HG02588 (cell line): ENCODE measurements around the gene HOMER1.

Experiments
- ATAC-seq: cut with Tn5 transposase; IDR thresholded peaks from one replicate; pipeline ENCODE4 v1.9.1; 2021; ENCODE audit warnings: mild to moderate bottlenecking, moderate library complexity; ENCODE audit not compliant: unreplicated experiment

HOMER1 gene, protein sequence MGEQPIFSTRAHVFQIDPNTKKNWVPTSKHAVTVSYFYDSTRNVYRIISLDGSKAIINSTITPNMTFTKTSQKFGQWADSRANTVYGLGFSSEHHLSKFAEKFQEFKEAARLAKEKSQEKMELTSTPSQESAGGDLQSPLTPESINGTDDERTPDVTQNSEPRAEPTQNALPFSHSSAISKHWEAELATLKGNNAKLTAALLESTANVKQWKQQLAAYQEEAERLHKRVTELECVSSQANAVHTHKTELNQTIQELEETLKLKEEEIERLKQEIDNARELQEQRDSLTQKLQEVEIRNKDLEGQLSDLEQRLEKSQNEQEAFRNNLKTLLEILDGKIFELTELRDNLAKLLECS

DNA sequence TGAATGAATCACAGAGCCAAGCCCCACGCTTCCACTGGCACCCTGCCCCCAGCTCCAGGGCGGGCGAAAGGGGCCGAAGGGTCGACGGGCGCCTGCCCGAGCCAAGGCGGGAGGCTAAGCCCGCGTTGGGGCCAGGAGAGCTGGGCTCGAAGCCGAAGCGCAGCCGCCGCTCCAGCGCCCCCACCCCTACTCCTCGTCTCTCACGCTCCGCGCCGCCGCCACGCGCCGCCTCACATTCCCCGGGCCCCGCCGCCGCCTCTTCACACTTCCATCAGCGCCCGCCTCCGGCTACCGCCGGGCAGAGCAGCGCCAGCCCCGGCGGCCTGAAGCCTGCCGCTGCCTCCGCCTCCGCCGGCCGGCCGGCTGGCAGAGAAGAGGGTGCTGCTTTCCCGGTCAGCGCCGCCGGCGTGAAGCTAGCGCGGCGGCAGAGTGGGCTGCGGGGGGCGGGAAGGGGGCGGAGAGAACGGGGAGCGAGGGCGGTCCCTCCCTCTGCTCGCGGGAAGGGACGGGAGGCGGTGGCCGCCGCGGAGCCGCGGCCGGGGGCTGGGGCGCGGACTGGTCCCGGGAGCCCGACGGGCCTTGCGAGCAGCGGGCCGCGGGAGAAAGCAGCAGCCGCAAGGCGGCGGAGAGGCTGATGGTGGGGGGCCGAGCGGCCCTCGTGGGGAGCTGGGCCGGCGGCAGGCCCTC lies at the start of gene HOMER1:
TSS of gene HOMER1 (minus strand) at position 431 of the 687 bp plus-strand sequence. CDS start 1,360 bp downstream, outside the sequence.
- peak; percentile 64 for ATAC-seq

DNA sequence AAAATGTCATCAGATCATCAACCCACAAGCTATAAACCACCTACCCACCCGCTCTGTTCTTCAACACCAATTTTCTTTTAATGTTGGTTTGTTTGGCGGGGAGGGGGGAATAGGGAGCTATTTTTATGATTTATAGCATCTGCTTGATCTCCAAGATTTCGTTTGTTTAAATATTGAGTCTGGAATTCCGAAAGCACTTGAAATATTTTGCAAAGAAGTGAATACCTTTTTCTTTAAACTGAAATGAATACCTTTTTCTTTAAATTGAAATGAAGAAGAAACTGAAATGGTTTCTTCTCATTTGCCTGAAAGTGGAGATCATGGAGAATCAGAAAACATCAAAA lies 49.3 kb upstream of the HOMER1 start:
- no peak for ATAC-seq

DNA sequence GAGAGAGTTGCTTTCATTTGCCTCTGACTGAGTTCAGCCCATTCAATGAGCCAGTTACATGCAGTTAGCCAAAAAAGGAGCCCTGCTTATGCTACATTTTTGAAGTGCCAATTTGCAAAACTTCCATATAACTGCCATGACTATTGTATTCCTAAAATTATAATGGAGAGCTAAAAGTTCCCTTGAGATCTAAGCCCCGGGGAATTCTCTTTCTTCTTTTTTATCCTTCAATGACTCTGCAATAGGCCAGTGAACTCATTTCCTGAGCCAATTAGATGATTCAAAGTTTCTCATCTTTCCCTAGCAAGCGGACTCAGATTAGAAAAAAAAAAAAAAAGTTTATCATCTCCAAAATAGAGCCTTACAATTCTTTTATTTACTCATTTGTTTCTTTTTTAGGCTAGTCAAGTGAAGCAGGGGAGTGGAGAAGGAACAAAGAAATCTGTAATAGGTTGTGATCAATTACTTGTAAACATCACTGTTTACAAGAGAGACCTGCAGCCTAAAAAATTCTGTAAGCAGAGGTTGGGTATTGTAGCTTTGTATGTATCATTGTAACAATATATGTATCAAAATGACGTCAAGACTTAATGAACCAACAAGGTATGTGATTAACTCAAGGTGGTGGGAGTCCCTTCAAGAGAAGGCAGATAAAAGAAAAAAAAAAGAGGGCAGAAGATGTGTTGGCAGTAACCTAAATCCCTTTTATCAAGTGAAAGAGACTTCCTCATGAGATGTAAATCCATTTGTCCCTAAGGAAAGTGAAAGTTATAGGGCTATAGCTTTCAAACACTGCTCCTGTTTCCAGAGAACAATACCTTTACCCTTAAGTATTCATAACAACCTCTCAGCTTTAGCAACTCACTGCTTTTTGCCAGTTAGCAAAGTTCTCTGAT lies 48.7 kb upstream of the HOMER1 start:
- ATAC-seq = no peak

DNA sequence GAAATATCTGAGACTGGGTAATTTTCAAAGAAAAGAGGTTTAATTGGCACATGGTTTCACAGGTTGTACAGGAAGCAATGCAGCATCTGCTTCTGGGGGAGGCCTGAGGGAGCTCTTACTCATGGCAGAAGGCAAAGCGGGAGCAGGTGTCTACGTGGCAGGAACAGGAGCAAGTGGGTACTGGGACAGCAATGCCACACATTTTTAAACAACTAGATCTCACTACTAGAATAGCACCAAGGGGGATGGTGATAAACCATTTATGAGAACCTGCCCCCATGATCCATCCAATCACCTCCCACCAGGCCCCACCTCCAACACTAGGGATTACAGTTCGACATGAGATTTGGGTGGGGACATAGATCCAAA lies 47.6 kb upstream of the HOMER1 start:
- ATAC-seq = no peak

DNA sequence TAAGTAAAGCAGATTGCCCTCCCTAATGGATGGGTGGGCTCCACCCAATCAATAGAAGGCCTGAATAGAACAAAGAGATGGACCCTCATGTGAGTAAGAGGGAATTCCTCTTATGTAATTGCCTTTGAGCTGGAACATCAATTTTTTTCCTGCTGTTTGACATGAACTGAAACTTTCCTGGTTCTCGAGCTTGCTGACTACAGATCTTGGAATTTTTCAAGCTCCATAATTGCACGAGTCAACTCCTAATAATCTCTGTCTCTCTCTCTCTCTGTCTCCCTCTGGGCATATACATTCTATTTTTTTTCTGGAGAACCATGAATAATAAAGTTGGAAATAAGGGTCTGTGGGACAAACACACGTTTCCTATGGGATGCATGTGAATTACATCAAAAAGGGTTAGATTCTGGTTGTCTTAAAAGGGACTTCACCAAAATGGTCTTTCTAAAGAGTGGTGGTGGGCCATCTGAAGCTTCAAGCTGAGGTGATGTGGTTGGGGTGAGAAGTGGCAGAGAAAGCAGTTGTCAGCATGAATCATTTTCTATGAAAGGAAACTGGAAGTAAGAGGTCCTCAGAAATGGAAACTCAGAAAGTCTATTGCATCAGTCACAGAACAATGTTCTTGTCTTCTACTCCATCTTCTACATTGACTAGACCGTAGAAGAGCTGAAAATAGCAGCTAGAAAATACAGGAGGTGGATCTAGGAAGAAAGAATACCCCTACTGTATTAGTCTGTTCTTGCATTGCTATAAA lies 47.0 kb upstream of the HOMER1 start:
- ATAC-seq = no peak

DNA sequence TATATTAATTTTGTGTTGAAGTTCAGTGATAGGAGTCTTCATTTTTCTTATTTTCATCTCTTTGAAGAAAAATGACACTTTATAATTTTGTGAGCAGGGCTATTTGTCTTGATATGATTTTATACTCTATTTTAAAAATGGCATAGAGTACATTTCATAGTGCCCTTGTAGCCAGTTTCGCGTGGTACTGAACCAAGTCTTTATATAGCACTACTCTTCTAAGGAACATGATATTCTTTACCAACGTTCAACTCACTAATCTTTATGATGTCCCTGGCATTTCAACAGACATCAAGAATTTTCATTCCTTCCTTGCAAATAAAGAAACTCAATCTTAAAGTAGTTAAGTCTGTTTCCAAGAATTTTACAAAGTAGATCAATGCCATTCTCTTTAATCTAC lies 41.5 kb upstream of the HOMER1 start:
- ATAC-seq = no peak

DNA sequence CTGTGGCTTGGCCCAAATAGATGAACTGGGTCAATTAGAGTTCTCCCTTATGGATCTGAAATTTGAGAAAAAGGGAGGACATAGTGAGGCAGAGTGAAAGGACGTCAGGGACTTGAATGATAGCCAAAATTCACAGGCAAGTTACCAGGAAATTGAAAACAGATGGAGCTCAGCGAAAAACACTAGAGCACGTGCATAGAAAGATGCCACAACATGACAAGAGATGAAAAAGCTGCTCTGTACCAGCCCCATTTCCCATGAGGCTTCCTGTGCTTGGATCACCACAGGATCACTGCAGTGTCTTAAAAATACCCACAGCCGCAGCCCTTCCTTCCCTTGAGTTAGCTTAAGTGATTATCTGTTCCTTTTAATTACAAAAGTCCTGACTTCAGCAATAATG lies 39.0 kb upstream of the HOMER1 start:
- no peak for ATAC-seq

DNA sequence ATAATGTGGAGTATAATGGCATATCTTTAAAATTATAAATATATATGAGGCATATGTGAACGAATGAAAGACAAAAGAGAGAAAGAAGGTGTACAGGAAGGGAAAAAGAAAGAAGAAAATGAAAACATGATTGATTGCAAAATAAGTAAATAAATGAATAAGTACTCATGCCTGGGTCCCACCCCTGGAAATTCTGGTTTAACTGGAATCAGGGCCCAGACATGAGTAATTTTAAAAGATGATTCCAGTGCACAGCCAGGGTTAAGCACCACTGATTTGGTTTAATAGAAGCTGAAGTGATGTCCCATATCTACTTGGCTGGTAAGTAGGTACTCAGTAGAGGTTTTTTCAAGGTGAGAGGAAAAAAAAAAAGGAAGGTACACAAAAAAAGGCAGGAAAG lies 34.0 kb upstream of the HOMER1 start:
- ATAC-seq = no peak

DNA sequence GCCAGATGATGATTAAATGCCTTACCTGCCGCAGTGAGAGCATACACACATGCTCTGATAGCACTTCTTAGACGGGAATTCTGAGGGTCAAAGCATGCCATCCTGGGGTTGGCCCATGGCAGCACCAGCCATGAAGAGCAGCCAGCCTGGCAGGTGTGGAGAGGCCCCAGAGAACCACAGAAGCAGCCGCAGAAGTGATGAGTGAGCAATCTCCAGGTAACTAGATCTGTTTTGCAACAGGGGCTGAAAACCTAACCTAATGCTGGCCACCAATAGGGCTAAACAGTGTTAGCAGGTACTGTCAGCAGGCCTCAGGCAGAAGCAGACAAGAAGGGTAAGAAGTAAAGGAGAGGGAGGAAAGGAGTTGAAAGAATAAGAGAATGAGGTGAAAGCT lies 33.5 kb upstream of the HOMER1 start:
- ATAC-seq = no peak

DNA sequence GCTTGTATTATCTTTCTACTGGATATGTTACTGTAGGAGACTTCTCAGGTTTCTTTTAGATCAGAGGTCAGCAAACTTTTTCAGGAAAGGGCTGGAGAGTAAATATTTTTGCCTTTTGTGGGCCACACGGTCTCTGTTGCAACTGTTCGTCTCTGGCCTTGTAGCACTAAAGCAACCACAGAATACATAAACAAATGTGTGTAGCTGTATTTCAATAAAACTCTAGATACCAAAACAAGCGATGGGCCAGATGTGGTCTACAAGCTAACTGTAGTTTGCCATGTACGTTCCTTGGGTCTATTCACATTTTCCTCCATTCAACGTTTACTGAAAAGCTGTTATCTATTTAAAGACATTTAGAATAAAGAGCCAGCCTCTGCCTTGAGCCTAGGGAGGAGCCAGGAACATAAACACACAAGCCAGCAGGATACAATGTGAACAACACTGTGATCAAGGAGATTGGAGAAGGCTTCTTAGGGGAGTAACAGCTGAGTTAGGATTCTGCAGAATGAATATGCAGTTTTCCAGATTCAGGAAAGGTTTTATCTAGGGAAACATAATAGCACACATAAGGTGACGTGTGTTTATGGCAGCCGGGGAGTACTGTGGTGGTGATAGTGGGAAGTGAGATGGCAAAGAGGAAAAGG lies 33.0 kb upstream of the HOMER1 start:
- no peak for ATAC-seq

DNA sequence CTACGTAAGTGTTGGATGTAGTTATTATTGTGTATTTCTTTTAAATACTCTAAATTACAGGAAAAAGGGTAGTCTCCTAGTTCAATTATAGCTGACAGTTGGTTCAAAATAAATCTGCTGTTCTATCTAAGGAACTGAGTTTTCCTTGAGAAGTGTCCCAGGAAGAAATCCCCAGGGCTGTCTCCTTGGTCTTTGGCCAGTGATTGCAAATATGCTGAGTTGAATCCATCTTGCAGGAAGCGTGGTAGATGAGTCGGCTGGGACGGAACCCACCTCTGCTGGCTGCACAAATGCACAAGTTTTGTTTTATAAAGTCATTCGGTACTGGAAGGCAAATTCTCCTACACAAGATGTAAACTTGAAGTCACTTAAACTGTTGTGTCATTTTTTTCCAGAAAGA lies 30.2 kb upstream of the HOMER1 start:
- no peak for ATAC-seq

DNA sequence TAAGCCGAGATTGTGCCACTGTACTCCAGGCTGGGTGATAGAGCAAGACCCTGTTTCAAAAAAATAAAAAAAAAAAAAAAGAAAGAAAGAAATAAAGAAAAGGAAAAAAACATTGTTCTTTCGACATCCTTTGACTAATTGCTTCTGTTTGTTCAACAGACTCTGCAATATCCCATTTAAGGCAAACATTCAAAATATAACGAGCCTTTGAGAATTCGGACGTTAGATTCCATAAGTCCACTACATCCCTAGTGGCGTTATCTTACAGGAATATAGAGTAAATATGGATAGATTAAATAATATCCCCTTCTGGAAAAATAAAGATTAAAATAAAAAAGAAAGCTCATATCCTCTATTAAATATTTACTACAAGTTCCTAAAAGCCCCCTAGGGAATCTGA lies 27.0 kb upstream of the HOMER1 start:
- ATAC-seq = no peak

DNA sequence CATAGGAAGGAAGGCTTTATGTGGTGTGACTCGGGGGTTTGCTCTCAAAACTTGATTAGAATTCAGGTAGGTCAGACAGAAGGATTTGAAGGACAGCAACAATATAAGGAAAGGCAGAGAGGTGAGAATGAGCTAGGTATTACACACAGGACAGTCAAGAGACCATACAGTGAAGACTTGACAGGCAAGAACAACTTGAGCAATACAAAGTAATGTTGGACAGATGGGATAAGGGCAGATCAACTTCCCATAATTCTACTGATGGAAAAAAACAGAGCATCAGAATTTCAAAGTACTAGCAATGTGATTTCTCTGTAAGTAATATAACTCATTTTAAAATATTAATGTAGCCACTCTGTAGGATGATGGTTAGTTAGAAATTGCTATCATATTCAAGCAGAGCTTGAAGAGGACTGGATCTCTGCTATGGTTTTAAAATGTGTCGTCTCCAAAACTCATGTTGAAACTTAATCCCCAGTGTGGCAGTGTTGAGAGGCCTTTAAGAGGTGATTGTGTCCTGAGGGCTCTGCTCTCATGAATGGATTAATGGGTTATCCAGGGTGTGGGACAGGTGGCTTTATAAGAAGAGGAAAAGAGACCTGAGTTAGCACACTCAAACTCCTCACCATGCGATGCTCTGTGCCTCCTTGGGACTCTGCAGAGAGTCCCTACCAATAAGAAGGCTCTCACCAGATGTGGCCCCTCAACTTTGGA lies 22.4 kb upstream of the HOMER1 start:
- ATAC-seq = no peak

DNA sequence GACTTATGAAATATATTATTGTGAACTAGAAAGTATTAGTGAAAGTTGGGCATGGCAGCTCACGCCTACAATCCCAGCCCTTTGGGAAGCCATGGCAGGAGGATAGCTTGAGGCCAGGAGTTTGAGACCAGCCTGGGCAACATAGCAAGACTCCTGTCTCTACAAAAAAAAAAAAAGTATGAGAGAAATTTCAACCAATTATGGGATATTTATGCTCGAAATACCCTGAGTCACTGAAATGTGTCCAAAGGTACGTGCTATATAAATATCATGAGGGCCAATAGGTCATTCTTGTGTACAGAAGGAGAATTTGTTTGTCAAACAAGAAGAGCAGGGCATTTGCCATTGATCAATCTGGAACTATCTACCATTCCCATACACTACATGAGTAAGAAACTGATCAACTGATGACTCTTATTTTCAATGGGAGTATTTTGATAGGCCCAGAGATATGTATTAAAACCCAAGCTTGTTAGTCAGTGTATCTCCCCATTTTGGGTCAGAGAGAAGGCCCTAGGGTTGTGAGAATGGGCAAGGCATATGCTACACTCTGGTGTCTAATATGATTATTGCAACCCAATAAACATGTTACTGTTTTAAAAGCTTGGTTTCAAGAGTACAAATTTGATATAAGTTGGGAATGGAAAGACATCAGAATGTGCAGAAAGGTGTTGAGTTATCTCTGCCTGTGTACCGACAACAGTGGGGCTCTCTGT lies 21.7 kb upstream of the HOMER1 start:
- no peak for ATAC-seq

DNA sequence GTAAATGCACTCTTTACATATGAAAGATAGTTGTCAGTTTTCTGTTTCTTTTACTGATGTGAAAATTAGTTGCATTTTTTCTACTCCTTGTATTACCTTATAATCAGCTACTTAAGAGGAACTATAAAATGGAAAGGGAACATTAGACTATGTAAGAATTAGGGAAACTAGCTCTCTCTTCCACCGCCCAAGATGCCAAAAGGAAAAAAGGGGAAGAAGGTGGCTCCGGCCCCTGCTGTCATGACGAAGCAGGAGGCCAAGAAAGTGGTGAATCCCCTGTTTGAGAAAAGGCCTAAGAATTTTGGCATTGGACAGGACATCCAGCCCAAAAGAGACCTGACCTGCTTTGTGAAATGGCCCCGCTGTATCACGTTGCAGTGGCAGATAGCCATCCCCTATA lies 15.2 kb upstream of the HOMER1 start:
- no peak for ATAC-seq

DNA sequence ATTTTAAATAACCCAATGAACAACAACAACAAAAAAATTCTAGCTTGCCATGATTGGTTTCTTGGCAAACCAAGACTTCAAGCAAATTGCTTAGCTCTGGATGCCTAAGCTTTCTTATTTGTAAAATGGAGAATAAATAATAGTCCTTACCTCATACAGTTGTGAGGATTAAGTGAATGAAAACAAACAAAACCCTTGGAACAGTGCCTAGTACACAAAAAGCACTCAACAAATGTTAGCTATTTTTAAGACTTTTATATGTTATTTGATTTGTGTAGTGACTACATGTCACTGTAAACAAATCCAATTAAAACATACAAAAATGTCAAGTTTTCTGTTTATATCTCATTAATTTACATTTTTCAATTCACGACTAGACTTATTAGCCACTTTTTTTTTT lies 13.5 kb upstream of the HOMER1 start:
- ATAC-seq = no peak

DNA sequence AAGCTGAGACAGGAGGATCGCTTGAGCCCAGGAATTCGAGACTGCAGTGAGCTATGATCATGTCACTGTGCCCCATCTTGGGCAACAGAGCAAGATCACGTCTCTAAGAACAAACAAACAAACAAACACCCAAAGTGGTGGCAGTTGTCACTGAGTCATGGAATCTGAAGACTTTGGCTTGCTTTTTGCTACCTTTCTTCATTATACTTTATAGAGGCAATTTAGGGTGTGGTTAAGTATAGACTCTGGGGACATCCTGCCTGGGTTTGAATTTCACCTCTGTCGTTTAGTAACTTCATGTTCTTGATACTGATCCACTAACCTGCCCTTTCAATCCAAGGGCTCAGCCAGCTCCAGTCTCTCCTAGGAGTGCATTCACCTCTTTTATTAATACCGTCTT lies 13.0 kb upstream of the HOMER1 start:
- no peak for ATAC-seq

DNA sequence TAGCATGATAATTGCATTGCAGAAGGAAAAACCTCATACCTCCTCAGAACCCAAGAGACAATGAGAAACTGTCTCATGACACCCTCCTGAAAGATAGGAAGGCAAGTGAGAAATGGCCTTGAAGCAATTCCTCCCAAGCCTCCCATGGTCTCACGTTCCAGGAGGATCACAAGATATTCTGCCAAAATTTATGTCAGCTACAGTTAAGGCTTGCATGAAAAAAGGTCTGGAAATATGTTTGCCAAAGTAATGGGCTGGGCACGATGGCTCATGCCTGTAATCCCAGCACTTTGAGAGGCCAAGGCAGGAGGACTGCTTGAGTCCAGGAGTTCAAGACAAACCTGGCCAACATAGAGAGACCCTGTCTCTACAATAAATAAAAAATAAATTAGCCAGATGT lies 12.6 kb upstream of the HOMER1 start:
- ATAC-seq = no peak

DNA sequence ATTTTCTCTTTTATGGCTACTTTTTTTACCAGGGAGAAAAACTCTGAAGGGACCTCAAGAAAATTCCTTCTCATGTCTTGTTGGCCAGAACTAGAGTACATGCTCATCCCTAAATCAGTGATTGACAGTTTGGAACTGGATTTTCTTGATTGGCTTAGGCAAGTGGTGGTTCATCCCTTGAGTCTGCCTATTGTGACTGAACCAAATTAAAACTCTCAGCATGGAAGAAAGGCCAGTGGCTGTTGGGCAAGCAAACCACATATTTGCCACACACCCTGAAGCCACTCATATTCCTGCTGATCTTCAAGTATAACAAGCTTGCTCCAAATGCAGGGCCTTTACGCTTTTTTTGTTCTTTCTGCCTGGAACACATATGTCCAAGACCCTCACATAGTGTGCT lies 7.2 kb upstream of the HOMER1 start:
- no peak for ATAC-seq
